ENCODE results near the gene ORAI1.
"Not testable (repeated sequence)": the region's sequence is repeated elsewhere in the genome, so short reads cannot be mapped to it uniquely, and the experiment has no call there.

The ORAI1 gene

GRCh38 chr12:121641343-121641630 lies 15.0 kb downstream of the ORAI1 start:
- in situ Hi-C loops (cut with HindIII; ENCODE audit: low sequenced_read_pairs): no loop called here

GRCh38 chr12:121648458-121649028 lies 22.2 kb downstream of the ORAI1 start:
- in situ Hi-C loops (cut with HindIII; ENCODE audit: low sequenced_read_pairs): no loop called here

- in situ Hi-C loops (cut with HindIII; ENCODE audit: low sequenced_read_pairs): no loop called here
These were observed 23.0 kb downstream of the ORAI1 start for GRCh38 chr12:121649322-121649721.

DNA sequence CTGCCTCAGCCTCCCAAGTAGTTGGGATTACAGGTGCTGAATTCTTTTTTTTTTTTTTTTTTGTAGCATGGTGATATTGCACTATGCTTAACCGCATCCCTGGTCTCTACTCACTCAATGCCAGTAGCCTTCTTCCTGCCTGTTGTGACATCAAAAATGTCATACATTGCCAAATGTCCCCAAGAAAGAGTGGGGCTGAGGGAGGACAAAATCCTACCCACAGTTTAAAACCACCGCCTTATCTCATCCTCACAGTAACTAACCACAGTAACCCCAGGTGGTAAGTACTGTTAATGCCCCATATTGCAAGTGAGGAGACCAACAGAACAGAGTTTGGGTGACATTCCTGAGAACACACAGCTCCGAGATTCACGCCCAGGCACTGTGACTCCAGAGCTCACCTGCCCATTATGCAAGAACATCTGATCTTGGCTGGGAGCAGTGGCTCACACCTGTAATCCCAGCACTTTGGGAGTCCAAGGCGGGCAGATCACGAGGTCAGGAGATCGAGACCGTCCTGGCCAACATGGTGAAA lies 23.6 kb downstream of the ORAI1 start:
- in situ Hi-C loops (cut with HindIII; ENCODE audit: low sequenced_read_pairs): no loop called here

GRCh38 chr12:121651320-121651719 lies 25.0 kb downstream of the ORAI1 start:
- in situ Hi-C loops (cut with HindIII; ENCODE audit: low sequenced_read_pairs): no loop called here

DNA sequence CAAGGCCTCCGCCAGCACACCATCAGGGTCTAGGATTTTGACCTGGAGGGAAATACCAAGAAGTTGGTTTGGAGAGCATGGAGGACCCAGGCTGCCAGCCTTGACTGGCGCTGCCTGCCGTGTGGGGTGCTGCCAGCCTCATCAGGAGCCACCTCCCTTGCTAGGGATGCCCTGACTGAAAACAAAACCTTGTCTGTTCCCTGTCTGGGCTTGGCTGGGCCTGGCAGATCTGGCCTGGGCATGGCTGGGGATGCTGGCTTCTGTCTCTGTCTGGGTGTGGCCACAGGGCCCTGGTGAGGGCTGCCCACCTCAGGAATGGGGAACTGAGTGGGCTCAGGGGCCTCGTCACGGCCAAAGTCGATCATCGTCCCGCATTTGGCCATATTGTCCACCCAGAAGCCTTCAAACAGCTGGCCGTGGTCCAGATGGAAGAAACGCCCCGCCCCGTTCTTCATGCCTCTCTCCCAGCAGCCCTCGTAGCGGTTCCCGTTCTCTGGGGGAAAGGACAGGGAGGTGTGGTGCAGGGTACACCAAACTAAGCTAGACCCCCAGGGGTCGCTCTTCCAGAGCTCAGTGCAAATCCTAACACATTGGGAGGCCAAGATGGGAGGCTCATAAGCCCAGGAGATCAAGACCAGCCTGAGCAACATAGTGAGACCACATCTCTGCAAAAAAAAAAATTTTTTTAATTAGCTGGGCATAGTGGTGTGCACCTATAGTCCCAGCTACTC lies 26.6 kb downstream of the ORAI1 start:
- in situ Hi-C loops (cut with HindIII; ENCODE audit: low sequenced_read_pairs): no loop called here

DNA sequence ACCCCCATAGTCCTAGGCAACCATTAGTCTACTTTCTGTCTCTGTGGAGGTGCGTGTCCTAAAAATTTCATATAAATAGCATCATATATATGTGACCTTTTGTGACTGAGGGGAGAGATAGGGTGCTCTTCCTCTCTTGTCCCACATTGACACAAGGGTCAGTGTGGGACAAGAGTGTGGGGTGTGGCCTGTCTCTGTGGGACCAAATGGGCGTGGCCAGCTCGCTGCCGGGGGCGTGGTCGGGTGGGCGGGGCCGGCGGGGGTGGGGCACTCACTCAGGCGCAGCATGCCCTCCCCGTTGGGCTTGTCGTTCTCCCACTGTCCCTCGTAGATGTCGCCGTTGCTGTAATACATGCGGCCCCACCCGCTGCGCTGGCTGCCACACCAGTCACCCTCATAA lies 27.7 kb downstream of the ORAI1 start:
- in situ Hi-C loops (cut with HindIII; ENCODE audit: low sequenced_read_pairs): no loop called here

- in situ Hi-C loops (cut with HindIII; ENCODE audit: low sequenced_read_pairs): no loop called here
These were observed 29.8 kb downstream of the ORAI1 start for GRCh38 chr12:121656122-121656521.

DNA sequence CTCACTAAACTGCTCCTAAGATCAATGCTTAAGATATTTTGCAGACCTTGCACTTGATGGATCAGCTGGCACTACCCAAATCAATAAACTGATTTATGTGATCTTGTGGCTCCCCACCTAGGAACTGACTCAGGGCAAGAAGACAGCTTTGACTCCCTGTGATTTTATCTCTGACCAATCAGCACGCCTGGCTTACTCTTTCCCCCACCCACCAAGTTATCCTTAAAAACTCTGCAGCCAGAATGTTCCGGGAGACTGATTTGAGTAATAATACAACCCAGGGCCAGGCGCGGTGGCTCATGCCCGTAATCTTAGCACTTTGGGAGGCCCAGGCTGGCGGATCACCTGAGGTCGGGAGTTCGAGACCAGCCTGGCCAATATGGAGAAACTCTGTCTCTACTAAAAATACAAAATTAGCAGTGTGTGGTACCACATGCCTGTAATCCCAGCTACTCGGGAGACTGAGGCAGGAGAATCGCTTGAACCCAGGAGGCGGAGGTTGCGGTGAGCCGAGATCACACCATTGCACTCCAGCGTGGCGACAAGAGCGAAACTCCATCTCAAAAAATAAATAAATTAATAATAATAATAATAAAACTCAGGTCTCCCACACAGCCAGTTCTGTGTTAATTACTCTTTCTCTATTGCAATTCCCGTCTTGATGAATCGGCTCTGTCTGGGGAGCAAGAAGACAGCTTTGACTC lies 31.1 kb downstream of the ORAI1 start:
- in situ Hi-C loops (cut with HindIII; ENCODE audit: low sequenced_read_pairs): no loop called here

- in situ Hi-C loops (cut with HindIII; ENCODE audit: low sequenced_read_pairs): not testable (repeated sequence)
These were observed 35.2 kb downstream of the ORAI1 start for GRCh38 chr12:121661353-121662105.

DNA sequence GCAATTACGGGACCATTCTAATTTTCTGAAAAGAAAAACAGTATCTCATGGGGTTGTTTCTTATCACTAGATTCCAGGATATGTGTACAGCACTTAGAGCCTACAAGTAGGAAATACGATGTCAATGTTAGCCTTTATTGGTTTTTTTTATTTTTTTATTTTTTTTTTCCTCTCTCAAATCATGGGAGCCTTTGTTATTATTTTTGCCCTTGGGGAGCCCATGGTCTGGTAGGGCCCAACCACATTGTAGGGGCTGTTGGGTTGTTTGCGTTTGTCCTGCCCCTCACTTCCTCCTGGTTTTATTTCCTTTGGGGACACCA lies 37.2 kb downstream of the ORAI1 start:
- in situ Hi-C loops (cut with HindIII; ENCODE audit: low sequenced_read_pairs): no loop called here

- in situ Hi-C loops (cut with HindIII; ENCODE audit: low sequenced_read_pairs): not testable (repeated sequence)
These were observed 40.5 kb downstream of the ORAI1 start for GRCh38 chr12:121666829-121667228.

- in situ Hi-C loops (cut with HindIII; ENCODE audit: low sequenced_read_pairs): no loop called here
These were observed 42.6 kb downstream of the ORAI1 start for GRCh38 chr12:121668750-121669520.

- in situ Hi-C loops (cut with HindIII; ENCODE audit: low sequenced_read_pairs): no loop called here
These were observed 43.2 kb downstream of the ORAI1 start, which contains the start of gene MORN3 for GRCh38 chr12:121669521-121669900. Gene MORN3, minus strand, starts transcription at chr12:121669654. Its CDS starts 171 bp downstream, at chr12:121669483.

DNA sequence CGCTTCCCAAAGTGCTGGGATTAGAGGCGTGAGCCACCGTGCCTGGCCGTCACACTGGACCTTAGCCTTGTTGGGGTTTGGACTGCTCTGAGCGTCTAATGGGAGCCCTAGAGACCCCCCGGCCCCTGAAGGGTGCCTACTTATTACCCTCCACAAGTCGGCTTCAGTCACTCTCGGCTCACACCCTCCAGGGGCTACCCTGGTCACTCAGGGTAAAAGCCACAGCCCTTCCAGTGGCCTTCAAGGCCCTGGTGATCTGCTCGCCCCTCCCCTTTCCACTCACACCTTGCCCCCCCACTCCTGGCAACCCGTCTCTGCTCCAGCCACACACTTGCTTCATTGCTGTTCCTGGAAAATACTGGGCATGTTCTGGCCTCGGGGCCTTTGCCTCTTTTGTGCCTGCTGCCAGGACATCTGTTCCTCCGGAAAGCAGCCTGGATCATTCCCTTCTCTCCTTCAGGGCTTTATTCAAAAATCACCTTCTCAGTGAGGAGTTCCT lies 46.7 kb downstream of the ORAI1 start:
- in situ Hi-C loops (cut with HindIII; ENCODE audit: low sequenced_read_pairs): no loop called here

DNA sequence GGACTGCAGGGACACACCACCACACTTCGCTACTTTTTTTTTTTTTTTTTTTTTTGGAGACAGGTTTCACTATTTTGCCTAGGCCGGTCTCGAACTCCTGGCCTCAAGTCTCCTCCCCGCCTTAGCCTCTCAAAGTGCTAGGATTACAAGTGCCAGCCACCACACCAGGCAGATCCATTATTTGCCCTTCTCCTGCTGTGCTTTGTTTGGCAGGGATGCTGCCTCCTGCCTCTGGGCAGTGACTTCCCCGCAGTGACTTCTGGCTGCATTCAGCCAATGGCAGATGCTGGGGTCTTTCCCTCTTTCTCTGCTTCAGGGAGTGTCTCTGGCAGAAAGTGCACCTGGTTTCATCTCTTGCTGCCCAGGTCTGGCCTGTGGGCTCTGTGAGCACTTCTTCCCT lies 49.9 kb downstream of the ORAI1 start:
- in situ Hi-C loops (cut with HindIII; ENCODE audit: low sequenced_read_pairs): no loop called here

GRCh38 chr12:121678305-121678704 lies 52.0 kb downstream of the ORAI1 start:
- in situ Hi-C loops (cut with HindIII; ENCODE audit: low sequenced_read_pairs): no loop called here

DNA sequence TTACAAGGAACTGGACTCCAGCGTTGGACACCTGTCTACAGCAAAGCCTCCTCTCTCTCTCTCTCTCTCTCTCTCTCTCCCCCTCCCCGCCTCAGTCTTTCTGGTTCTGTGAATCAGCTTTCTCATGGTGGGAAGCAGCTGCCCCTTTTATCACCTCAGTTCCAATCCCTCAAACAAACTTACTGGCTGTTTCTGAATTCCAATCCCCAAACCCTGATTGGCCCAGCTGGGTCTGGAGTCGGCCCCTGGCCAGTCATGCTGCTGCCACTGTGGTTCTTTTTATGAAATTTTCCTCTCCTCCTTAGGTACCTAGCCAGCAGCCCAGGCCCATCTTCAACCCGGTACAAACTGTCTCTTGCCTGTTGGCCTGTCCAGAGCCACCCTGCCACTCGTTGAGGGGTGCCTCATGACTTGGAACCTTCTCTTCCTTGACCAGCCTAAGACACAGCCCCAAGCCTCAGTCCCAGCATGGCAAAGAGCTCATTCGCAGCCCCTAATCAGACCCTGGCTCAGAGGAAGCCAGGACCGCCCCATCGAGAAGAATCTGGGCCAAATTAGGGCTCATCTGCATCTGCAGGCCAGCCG lies 52.5 kb downstream of the ORAI1 start:
- in situ Hi-C loops (cut with HindIII; ENCODE audit: low sequenced_read_pairs): no loop called here

- in situ Hi-C loops (cut with HindIII; ENCODE audit: low sequenced_read_pairs): not testable (repeated sequence)
These were observed 53.4 kb downstream of the ORAI1 start for GRCh38 chr12:121679661-121680197.

GRCh38 chr12:121688966-121689365 lies 62.6 kb downstream of the ORAI1 start:
- in situ Hi-C loops (cut with HindIII; ENCODE audit: low sequenced_read_pairs): no loop called here
